Measurements from ENCODE around the gene TMEM143.
"Not testable (repeated sequence)": the region's sequence is repeated elsewhere in the genome, so short reads cannot be mapped to it uniquely, and the experiment has no call there.

The TMEM143 gene

DNA sequence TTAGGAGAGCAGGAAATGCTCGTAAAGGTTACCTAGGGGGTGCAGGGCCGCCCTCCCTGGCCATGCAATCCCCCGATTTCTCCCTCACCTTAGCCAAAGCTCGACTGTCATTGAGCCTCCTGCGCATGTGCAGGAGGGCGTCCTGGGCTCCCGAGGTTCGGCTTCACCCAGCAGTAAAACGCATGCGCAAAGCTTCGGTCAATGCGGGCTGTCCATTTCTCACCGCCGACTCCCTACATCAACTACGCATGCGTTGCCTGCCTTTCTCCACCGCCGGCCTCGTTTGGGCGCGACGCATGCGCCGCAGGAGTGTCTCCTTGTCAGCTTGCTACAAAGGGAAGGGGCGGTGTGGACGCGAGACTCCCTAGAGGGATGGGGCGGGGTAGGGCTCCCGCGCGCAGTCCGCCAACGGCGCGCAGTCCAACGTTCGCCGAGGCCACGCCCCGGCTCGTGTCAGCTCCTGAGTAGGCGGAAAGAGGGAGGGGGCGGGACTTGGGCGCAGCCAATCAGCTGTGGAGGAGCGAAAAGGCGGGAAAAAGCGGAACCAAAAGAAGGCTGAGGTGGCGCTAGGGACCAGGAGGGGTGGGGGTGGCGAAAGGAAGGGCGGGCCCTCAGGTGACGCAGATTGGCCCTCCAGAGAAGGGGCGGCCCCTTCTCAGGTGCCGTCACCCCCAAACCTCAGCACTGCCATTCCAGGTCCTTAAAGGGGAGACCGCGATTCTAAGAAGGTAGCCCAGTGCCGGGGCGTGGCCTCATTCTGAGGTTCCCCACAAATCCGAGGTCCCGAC, at the start of gene TMEM143, which contains the start of gene SYNGR4:
Gene TMEM143 (minus strand): TSS at position 131 of the 788 bp plus-strand sequence. CDS start 20 bp downstream, at position 111.
Gene SYNGR4 (plus strand): TSS at position 558 of the 788 bp plus-strand sequence. CDS start 1,476 bp downstream, outside the sequence.
- peak; percentile 98 for DNase-seq

- no peak for DNase-seq
Observed at GRCh38 chr19:48405850-48406249, 42.1 kb upstream of the TMEM143 start.

- no peak for DNase-seq
Observed at GRCh38 chr19:48405010-48405659, 41.4 kb upstream of the TMEM143 start.

DNA sequence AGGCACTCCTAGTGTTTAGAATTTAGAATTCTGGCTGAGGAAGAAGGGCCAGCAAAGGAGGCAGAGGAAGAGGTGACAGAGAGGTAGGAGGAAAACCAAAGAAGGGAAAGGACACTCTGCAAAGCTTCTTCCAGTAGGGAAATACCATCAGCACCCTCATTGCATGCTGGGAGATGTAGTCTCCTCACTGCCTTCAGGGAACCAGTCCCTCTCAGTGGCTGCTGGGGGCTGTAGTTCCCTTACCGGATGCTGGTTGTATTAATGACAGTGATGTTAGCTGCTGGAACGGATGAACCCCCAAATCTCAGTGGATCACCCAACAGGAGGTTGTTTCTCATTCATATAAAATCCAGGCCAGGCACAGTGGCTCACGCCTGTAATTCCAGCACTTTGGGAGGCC, 39.9 kb upstream of the TMEM143 start:
- peak; percentile 45 for DNase-seq

- no peak for DNase-seq
Observed at GRCh38 chr19:48401287-48401686, 37.5 kb upstream of the TMEM143 start.

DNA sequence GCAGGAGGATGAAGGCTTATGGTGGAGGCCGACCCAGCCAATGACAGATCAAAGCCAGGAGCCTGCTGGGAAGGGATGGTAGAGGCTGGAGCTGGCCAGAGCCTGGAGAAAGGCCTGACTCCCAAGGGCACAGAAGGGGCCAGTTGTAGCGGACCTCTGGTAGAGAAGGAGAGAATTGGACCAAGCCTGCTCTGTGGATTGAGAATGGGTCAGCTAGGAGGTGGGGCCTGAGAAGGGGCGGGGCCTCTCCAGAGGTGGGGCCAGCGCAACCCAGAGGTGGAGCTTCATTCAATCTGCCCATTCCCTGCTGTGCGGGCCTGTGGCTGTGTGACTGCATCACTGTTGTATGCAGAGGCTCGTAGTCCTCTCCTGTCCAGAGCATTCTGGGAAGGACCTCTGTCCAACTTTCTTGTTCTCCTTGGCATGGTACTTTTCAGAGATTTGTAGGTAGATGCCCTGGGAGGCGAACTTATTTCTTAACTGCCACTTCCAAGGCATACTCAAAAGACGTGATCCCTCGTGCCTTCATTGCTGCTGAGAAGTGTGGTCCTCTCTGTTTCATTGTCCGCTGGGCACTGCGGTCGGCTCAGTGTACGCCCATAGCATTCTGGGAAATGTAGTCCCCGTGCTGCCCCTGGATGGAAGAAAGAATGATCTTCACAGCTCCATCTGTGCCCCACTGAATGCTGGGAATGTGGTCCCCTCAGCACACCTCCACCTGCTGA, 36.4 kb upstream of the TMEM143 start:
- DNase-seq: peak; percentile 32

DNA sequence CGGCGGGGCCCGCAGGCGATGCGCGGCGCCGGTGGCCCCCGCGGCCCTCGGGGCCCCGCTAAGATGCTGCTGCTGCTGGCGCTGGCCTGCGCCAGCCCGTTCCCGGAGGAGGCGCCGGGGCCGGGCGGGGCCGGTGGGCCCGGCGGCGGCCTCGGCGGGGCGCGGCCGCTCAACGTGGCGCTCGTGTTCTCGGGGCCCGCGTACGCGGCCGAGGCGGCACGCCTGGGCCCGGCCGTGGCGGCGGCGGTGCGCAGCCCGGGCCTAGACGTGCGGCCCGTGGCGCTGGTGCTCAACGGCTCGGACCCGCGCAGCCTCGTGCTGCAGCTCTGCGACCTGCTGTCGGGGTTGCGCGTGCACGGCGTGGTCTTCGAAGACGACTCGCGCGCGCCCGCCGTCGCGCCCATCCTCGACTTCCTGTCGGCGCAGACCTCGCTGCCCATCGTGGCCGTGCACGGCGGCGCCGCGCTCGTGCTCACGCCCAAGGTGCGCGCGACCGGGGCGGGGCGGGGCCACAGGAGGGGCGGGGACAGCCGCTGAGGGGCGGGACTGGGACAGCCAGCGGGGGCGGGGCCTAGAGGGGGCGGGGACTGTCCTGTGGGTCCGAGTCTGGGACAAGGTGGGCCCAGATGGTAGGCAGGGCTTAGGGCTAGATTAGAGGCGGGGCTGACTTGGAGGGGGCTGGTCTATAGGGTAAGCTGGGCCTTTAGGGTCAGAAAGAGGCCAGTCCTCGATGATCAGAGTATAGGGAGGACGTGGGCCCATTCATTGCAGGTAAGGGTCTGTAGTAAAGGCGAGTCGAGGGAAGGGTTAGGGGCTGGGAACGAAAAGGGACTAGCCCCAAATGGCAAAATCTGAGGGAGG, 34.9 kb upstream of the TMEM143 start:
- DNase-seq: peak; percentile 89

DNA sequence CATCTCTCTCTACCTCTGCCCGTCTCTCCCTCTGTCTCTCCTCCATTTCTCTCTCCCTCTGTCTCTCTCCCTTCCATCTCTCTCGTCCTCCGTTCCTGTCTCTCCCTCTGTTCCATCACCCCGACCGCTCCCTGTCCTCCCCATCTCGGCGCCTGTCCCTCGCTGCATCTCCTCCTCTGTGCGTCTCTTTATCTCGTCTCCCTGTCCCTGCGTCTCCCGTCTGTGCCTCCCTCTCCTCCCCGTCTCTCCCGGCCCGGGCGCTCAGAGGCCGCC, 34.3 kb upstream of the TMEM143 start:
- DNase-seq: no peak

DNA sequence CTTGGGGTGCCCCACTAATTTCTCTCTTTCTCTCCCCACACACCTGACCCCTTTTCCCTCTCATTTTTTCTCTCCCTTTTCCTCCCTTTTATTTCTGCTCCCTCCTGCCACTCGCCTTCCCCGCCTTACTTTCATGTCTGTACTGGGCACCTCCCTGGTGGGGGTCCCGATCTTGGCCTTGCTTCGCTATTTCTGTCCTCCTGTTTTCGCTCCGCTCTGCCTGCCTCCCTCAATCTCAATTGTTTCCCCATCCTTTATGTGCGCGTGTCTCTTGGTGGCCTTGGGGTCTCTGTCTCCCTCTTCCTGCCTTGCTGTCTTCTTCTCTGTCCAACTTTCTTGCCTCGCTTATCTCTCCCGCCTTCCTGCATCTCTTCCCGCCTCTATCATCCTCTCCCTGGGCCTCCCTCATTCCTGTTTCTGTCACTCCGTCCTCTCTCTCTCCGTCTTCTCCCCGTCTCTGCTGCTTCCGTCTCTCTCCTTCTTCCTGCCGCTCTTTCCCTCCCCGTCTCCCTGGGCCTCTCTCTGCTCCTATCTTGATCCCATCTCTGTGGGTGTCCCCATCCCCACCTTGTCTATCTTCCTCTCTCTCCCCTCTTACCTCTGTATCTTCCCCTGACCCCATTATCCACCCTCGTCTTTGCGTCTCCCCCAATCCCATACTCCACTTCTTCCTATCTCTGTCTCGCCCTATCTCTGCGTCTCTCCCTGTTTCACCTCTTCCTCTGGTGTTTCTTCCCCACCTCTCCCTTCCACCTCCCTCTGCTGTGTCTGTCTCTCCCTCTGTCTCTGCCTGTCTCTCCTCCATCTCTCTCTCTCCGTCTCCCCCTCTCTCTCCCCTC, 33.7 kb upstream of the TMEM143 start:
- no peak for DNase-seq

DNA sequence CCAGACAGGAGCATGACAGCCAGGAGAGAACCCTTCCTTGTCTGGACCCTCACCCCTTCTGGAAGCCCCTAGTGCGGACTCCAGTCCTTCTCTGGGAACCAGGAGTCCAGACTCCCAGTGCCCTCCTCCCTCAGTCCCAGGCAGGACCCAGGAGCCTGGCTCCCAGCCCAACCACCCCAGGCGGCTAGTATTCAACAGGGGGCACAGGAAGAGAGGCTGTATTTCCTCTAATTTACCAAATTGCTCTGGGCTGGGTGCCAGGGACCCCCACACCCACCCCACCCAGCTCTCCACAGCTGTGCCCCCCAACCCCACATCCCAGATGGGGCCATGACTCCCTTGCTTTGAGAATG, 33.1 kb upstream of the TMEM143 start:
- no peak for DNase-seq

DNA sequence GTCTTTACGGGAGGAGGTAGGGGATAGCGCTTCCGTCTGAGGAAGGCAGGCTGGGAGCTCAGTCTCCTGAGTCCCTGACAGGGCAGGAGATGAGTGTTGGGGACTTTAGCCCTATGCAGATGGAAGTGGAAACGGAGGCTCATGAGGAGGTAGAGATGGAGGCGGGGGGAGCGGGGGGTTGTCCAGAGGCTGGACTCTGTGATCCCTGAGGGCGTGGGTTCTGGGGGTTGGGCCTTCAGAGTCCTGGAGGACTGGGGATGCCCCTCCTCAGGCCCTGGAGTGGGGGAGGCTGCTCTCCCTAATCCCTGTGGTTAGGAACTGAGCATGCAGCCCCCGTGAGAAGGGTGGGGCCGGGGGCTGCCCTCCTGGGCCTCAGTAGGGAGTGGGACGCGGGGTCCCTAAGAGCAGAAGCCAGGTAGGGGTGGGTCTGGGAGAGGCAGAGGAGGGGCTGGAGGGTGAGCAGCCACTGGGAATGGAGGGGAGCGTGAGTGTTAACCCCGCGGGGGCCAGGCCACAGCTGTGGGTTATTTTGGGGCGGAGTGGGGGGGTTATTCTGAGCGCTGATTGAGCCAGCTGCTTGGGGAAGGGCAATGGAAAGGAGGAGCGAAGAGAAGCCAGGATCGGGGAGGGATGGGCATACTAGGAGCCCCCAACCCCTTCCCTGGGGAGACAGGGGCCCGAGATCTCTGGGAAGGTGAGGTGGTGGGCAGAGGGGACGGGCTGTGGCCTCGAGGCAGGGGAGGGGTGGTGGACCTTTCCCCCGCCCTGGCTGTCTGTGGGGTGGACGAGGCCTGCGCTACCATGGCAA, 32.5 kb upstream of the TMEM143 start:
- DNase-seq: no peak

DNA sequence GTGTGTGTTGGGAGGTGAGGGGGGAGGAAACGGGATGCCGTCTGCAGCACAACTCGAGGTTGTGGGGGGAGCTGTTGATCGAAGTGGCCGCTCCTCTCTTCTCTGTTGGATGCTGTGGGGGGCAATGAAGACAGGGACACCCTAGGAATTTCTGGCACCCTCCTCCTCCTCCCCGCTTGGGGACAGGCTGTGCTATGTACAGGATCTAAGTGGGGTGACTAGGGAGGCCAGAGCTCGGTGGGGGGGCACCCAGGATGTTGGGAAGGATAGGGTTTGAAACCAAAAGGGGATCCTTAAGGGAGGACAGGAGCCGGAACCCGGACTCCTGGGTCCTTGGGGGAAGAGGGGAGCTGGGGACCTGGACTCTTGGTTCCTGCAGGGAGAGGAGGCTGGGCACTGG, 31.8 kb upstream of the TMEM143 start:
- no peak for DNase-seq

- no peak for DNase-seq
Observed at GRCh38 chr19:48395170-48395455, 31.4 kb upstream of the TMEM143 start.

DNA sequence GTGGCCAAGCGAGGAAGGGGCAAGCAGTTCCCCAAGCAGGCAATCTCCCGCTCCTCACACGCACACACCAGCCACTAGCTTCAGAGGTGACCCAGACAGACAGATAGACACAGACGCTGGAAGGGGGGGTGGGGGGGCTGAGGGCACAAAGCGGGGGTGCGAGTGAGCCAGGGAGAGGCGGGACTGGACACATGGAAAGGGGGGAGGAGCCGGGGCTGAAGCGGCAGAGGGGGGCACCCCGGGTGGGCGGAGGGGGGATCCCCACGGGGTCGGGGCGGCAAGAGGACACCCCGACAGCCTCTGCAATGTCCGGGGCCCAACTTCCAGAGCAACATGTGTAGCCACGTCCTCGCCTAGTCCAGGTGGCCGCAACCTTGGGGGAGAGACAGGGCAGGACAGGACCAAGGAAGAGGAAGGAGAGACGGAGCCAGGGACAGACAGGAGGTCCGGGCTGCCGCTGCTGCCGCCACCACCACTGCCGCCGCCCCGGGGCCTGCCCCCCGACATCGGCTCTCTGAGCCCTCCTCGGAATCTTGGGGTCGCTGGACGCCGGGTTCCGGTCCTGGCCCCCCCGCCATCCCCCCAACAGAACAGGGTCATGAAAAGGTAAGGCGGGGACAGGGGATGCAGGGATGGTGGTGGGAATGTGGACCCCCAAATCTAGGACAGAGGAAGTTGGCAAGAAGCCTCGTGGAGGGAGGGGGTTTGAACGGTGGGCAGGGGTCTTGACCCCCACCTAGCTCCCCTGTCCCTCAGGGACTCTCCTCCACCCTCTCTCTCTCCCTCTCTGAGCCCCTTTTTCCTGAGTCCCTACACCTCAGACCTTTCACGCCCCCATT, 30.8 kb upstream of the TMEM143 start:
- DNase-seq: no peak

GRCh38 chr19:48393559-48394330, 30.0 kb upstream of the TMEM143 start, which contains the start of gene GRIN2D:
GRIN2D (plus strand) TSS chr19:48393668; CDS start chr19:48398393, 4,725 bp downstream.
- DNase-seq: peak; percentile 14

GRCh38 chr19:48392860-48393558, 29.3 kb upstream of the TMEM143 start:
- DNase-seq: no peak

GRCh38 chr19:48392006-48392344, 28.2 kb upstream of the TMEM143 start:
- not testable (repeated sequence) for DNase-seq

DNA sequence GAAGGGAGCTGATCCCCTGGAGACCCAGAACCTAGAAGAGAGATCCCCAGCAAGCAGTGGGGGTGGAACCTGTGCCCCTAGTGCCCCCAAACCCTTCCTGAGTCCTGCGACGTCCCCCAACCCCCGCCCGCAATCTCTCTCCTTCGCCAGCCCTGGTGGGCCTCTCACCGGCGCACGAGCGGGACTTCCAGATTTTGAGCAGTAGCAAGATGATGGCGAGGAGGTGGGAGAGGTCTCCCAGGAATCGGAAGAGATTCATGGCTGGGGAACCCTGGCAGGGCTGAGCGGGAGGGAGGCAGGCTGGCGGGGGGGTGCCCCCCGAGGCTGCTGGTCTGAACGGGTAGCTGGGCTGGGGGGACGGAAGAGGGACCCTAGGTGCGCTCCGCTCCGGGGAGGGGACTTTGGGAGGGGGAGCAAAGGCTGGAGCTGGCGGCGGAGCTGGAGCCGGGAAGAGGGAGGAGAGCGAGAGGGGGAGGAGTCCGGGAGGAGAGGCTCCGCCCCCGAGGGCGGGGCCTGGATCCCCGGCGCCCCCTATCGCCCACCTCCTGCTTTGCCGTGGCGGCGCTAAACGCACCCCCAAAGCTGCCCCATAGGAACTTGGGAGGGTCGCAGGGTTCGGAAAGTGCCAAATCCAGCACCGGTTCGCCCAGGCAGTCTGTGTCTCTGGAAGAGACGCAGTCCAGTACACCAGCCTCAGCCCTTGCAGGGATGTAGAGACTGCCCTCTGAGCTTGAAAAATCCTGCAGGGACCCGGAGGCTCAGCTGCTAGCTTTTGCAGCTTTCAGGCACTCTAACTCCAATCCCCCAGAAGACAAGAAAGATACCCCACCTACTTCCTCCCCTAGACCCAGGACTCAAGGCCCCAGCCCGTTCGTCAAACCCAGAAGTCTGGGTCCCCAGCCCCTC, 27.6 kb upstream of the TMEM143 start, which contains the start of gene KDELR1:
Gene KDELR1 (minus strand): TSS at position 452 of the 906 bp plus-strand sequence. CDS start 193 bp downstream, at position 259.
- DNase-seq: peak; percentile 56
